ENCODE measurements around the gene APPL1.

Gene APPL1

GRCh38 chr3:57261929-57262328 is 34.4 kb downstream of the APPL1 start:
- no peaks in the 10 kb centered on the region for H3K4me1 ChIP-seq (ENCODE audit: control insufficient read depth in 1 of 2, insufficient read depth in 2 of 2, low read length in 2 of 2)
- no peaks in the 10 kb centered on the region for H3K9me3 ChIP-seq (ENCODE audit: control insufficient read depth in 1 of 2, low read length in 2 of 2)

DNA sequence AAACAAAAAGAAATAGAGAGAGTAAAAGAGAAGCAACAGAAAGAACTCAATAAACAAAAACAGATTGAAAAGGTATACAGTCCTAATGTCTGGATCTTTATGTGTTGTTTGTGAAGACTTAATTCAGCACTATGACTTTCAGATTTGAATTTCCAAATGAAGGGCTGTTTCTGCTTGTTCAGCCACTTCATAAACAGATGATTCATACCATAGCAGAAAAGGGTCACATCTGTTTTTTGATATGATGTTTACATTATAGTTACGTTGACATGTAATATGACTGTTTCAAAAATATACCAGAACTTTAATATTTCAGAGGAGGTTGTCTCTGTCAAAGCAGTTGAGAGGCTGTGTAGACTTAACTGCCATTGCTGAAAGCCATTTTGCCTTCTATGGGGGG is 40.9 kb downstream of the APPL1 start:
- H3K27ac ChIP-seq (ENCODE audit: low read depth, low read length): no peak overlapping the region
- H3K36me3 ChIP-seq (ENCODE audit: control insufficient read depth in 1 of 2, insufficient read depth in 2 of 2, low read length in 2 of 2): peaks cover 7 to 59% of the 10 kb centered on the region in 2 donors
- H3K27me3 ChIP-seq (ENCODE audit: control insufficient read depth in 1 of 2, insufficient read depth in 2 of 2, low read length in 2 of 2): no peaks in the 10 kb centered on the region
- H3K9ac ChIP-seq (ENCODE audit: low read depth in 1 of 2, low read length in 2 of 2): no peak overlapping the region
- H3K9me3 ChIP-seq (ENCODE audit: control insufficient read depth in 1 of 2, low read length in 2 of 2): no peaks in the 10 kb centered on the region
- no peaks in the 10 kb centered on the region for H3K4me1 ChIP-seq (ENCODE audit: control insufficient read depth in 1 of 2, insufficient read depth in 2 of 2, low read length in 2 of 2)
- H3K4me3 ChIP-seq (ENCODE audit: low read depth in 1 of 2, low read length in 2 of 2): no peak overlapping the region

More at GRCh38 chr3:57261929-57262328, 34.4 kb downstream of the APPL1 start:
- no peak overlapping the region for H3K27ac ChIP-seq (ENCODE audit: low read depth, low read length)
- H3K9ac ChIP-seq (ENCODE audit: low read depth in 1 of 2, low read length in 2 of 2): no peak overlapping the region
- H3K4me3 ChIP-seq (ENCODE audit: low read depth in 1 of 2, low read length in 2 of 2): no peak overlapping the region
- H3K27me3 ChIP-seq (ENCODE audit: control insufficient read depth in 1 of 2, insufficient read depth in 2 of 2, low read length in 2 of 2): no peaks in the 10 kb centered on the region
- H3K36me3 ChIP-seq (ENCODE audit: control insufficient read depth in 1 of 2, insufficient read depth in 2 of 2, low read length in 2 of 2): peaks cover 8 to 64% of the 10 kb centered on the region in 2 donors

DNA sequence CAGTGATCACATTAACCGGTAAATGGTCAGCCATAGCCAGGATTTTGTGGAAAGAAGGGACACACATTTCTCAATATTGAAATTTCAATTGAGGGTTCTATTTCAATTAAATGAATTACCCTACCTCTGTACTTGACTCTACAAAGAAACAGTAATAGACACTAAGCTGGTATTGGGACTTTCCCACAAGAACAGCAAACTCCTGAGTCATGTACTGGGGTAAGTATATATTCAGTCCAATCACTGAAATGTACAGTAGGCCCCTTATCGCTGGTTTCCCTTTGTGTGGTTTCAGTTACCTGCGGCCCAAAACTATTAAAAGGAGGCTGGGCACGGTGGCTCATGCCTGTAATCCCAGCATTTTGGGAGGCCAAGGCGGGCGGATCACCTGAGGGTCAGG is 47.3 kb downstream of the APPL1 start:
- peaks cover 0 to 26% of the 10 kb centered on the region in 2 donors for H3K36me3 ChIP-seq (ENCODE audit: control insufficient read depth in 1 of 2, insufficient read depth in 2 of 2, low read length in 2 of 2)

DNA sequence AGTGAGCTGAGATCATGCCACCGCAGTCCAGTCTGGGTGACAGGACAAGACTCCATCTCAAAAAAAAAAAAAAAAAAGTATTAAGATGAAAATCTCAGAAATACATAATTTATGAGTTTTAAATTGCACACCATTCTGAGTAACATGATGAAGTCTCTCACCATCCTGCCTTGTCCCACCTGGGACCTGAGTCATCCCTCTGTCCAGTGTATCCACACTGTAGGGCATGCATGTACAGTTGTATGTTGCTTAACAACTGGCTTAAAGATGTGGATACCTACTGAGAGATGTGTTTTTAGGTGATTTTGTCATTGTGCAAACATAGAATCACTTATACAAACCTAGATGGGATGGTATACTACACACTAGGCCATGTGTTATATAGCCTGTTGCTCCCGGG is 47.9 kb downstream of the APPL1 start:
- peaks cover 0 to 21% of the 10 kb centered on the region in 2 donors for H3K36me3 ChIP-seq (ENCODE audit: control insufficient read depth in 1 of 2, insufficient read depth in 2 of 2, low read length in 2 of 2)

More for the DNA sequence above, 47.3 kb downstream of the APPL1 start:
- Histone ChIP-seq H3K4me3 (ENCODE audit: low read depth in 1 of 2, low read length in 2 of 2) (no peak overlapping the region), H3K27ac (ENCODE audit: low read depth, low read length) (no peak overlapping the region), H3K27me3 (ENCODE audit: control insufficient read depth in 1 of 2, insufficient read depth in 2 of 2, low read length in 2 of 2) (no peaks in the 10 kb centered on the region), H3K9me3 (ENCODE audit: control insufficient read depth in 1 of 2, low read length in 2 of 2) (no peaks in the 10 kb centered on the region), H3K9ac (ENCODE audit: low read depth in 1 of 2, low read length in 2 of 2) (no peak overlapping the region), H3K4me1 (ENCODE audit: control insufficient read depth in 1 of 2, insufficient read depth in 2 of 2, low read length in 2 of 2) (no peaks in the 10 kb centered on the region)

GRCh38 chr3:57278237-57278636 is 50.7 kb downstream of the APPL1 start:
- Histone ChIP-seq H3K9ac (ENCODE audit: low read depth in 1 of 2, low read length in 2 of 2) (no peak overlapping the region), H3K36me3 (ENCODE audit: control insufficient read depth in 1 of 2, insufficient read depth in 2 of 2, low read length in 2 of 2) (peaks cover 0 to 4% of the 10 kb centered on the region in 2 donors), H3K27ac (ENCODE audit: low read depth, low read length) (no peak overlapping the region), H3K9me3 (ENCODE audit: control insufficient read depth in 1 of 2, low read length in 2 of 2) (no peaks in the 10 kb centered on the region), H3K27me3 (ENCODE audit: control insufficient read depth in 1 of 2, insufficient read depth in 2 of 2, low read length in 2 of 2) (no peaks in the 10 kb centered on the region), H3K4me3 (ENCODE audit: low read depth in 1 of 2, low read length in 2 of 2) (no peak overlapping the region), H3K4me1 (ENCODE audit: control insufficient read depth in 1 of 2, insufficient read depth in 2 of 2, low read length in 2 of 2) (no peaks in the 10 kb centered on the region)

More for the DNA sequence above, 47.9 kb downstream of the APPL1 start:
- H3K27ac ChIP-seq (ENCODE audit: low read depth, low read length): no peak overlapping the region
- no peaks in the 10 kb centered on the region for H3K27me3 ChIP-seq (ENCODE audit: control insufficient read depth in 1 of 2, insufficient read depth in 2 of 2, low read length in 2 of 2)
- H3K9me3 ChIP-seq (ENCODE audit: control insufficient read depth in 1 of 2, low read length in 2 of 2): no peaks in the 10 kb centered on the region
- H3K4me1 ChIP-seq (ENCODE audit: control insufficient read depth in 1 of 2, insufficient read depth in 2 of 2, low read length in 2 of 2): no peaks in the 10 kb centered on the region
- H3K9ac ChIP-seq (ENCODE audit: low read depth in 1 of 2, low read length in 2 of 2): no peak overlapping the region
- H3K4me3 ChIP-seq (ENCODE audit: low read depth in 1 of 2, low read length in 2 of 2): no peak overlapping the region

GRCh38 chr3:57279685-57280084 is 52.2 kb downstream of the APPL1 start:
- Histone ChIP-seq H3K4me3 (ENCODE audit: low read depth in 1 of 2, low read length in 2 of 2) (no peak overlapping the region), H3K9me3 (ENCODE audit: control insufficient read depth in 1 of 2, low read length in 2 of 2) (no peaks in the 10 kb centered on the region), H3K9ac (ENCODE audit: low read depth in 1 of 2, low read length in 2 of 2) (no peak overlapping the region), H3K27me3 (ENCODE audit: control insufficient read depth in 1 of 2, insufficient read depth in 2 of 2, low read length in 2 of 2) (no peaks in the 10 kb centered on the region), H3K27ac (ENCODE audit: low read depth, low read length) (no peak overlapping the region), H3K36me3 (ENCODE audit: control insufficient read depth in 1 of 2, insufficient read depth in 2 of 2, low read length in 2 of 2) (no peaks in the 10 kb centered on the region), H3K4me1 (ENCODE audit: control insufficient read depth in 1 of 2, insufficient read depth in 2 of 2, low read length in 2 of 2) (no peaks in the 10 kb centered on the region)

DNA sequence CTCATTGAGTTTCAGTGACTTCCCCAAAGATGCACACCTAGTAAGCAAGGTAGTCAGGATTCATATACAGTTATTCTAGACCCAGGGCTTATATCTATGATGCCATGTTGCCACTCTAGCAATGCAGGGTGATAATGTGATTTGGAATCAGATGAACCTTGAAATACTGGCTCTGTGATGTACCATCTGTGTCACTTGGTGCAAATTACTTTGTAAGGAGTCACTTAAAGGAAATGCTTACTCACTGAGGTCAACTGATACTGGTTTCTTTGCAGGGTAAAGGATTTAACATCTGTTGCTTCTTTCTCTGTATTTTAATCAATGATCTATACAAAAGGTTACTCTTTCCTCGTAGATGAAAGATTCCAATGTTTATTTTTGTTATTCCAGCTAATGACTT is 54.2 kb downstream of the APPL1 start:
- Histone ChIP-seq H3K36me3 (ENCODE audit: control insufficient read depth in 1 of 2, insufficient read depth in 2 of 2, low read length in 2 of 2) (no peaks in the 10 kb centered on the region), H3K9ac (ENCODE audit: low read depth in 1 of 2, low read length in 2 of 2) (no peak overlapping the region), H3K27me3 (ENCODE audit: control insufficient read depth in 1 of 2, insufficient read depth in 2 of 2, low read length in 2 of 2) (no peaks in the 10 kb centered on the region), H3K9me3 (ENCODE audit: control insufficient read depth in 1 of 2, low read length in 2 of 2) (no peaks in the 10 kb centered on the region), H3K27ac (ENCODE audit: low read depth, low read length) (no peak overlapping the region), H3K4me3 (ENCODE audit: low read depth in 1 of 2, low read length in 2 of 2) (no peak overlapping the region), H3K4me1 (ENCODE audit: control insufficient read depth in 1 of 2, insufficient read depth in 2 of 2, low read length in 2 of 2) (no peaks in the 10 kb centered on the region)

DNA sequence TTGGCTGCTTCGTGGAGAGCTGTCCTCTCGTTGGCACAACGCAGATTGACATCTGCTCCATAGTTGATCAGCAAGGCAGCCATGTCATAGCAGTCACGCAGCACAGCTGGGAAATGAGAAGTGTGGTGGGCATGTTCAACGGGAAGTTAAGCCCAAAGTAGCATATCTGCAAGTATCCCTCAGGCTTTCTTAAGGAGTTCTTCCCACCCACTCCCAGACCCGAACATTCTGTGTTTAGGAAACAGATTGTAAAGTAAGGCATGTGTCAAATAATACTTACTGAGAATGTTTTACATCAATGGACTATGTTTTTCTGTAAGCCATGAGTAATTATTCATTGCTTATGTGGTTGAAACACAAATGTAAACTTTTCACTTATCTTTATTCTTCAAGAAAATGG is 55.8 kb downstream of the APPL1 start:
- H3K36me3 ChIP-seq (ENCODE audit: control insufficient read depth in 1 of 2, insufficient read depth in 2 of 2, low read length in 2 of 2): no peaks in the 10 kb centered on the region
- no peaks in the 10 kb centered on the region for H3K27me3 ChIP-seq (ENCODE audit: control insufficient read depth in 1 of 2, insufficient read depth in 2 of 2, low read length in 2 of 2)
- no peak overlapping the region for H3K9ac ChIP-seq (ENCODE audit: low read depth in 1 of 2, low read length in 2 of 2)
- no peaks in the 10 kb centered on the region for H3K4me1 ChIP-seq (ENCODE audit: control insufficient read depth in 1 of 2, insufficient read depth in 2 of 2, low read length in 2 of 2)
- no peak overlapping the region for H3K4me3 ChIP-seq (ENCODE audit: low read depth in 1 of 2, low read length in 2 of 2)
- no peak overlapping the region for H3K27ac ChIP-seq (ENCODE audit: low read depth, low read length)
- no peaks in the 10 kb centered on the region for H3K9me3 ChIP-seq (ENCODE audit: control insufficient read depth in 1 of 2, low read length in 2 of 2)

GRCh38 chr3:57287205-57287604 is 59.7 kb downstream of the APPL1 start:
- H3K4me1 ChIP-seq (ENCODE audit: control insufficient read depth in 1 of 2, insufficient read depth in 2 of 2, low read length in 2 of 2): no peaks in the 10 kb centered on the region
- no peaks in the 10 kb centered on the region for H3K27me3 ChIP-seq (ENCODE audit: control insufficient read depth in 1 of 2, insufficient read depth in 2 of 2, low read length in 2 of 2)
- H3K27ac ChIP-seq (ENCODE audit: low read depth, low read length): no peak overlapping the region
- no peak overlapping the region for H3K4me3 ChIP-seq (ENCODE audit: low read depth in 1 of 2, low read length in 2 of 2)
- H3K9me3 ChIP-seq (ENCODE audit: control insufficient read depth in 1 of 2, low read length in 2 of 2): no peaks in the 10 kb centered on the region
- H3K9ac ChIP-seq (ENCODE audit: low read depth in 1 of 2, low read length in 2 of 2): no peak overlapping the region
- no peaks in the 10 kb centered on the region for H3K36me3 ChIP-seq (ENCODE audit: control insufficient read depth in 1 of 2, insufficient read depth in 2 of 2, low read length in 2 of 2)

DNA sequence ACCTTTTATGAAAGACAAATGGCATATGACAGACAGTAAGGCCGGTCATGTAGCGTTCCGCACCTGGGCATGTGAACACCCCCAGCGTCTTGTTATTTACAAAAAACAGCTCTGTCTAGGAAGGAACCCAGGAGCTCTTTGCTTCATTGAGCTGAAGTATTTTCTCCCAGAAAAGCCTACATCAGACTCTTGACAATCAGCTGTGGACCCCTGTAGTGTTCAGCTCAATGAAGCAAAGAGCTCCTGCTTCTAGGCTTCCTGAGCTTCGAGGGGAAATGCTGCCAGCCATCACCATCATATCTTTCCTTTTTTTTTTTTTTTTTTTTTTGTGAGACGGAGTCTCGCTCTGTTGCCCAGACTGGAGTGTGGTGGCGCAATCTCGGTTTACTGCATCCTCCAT is 60.9 kb downstream of the APPL1 start:
- H3K27ac ChIP-seq (ENCODE audit: low read depth, low read length): no peak overlapping the region

More for the DNA sequence above, 60.9 kb downstream of the APPL1 start:
- H3K4me3 ChIP-seq (ENCODE audit: low read depth in 1 of 2, low read length in 2 of 2): no peak overlapping the region
- H3K4me1 ChIP-seq (ENCODE audit: control insufficient read depth in 1 of 2, insufficient read depth in 2 of 2, low read length in 2 of 2): no peaks in the 10 kb centered on the region
- H3K9me3 ChIP-seq (ENCODE audit: control insufficient read depth in 1 of 2, low read length in 2 of 2): no peaks in the 10 kb centered on the region
- no peaks in the 10 kb centered on the region for H3K27me3 ChIP-seq (ENCODE audit: control insufficient read depth in 1 of 2, insufficient read depth in 2 of 2, low read length in 2 of 2)
- H3K9ac ChIP-seq (ENCODE audit: low read depth in 1 of 2, low read length in 2 of 2): no peak overlapping the region
- no peaks in the 10 kb centered on the region for H3K36me3 ChIP-seq (ENCODE audit: control insufficient read depth in 1 of 2, insufficient read depth in 2 of 2, low read length in 2 of 2)

Data from duodenal mucosa (tissue), 2 donors.